AML-193 (cell line): Measurements from ENCODE around the gene ARHGAP8.

Source experiments
- DNase-seq, 2 experiments: peaks; one replicate each; lab custom pipeline; 2025; lab: John Stamatoyannopoulos, UW

Gene ARHGAP8

DNA sequence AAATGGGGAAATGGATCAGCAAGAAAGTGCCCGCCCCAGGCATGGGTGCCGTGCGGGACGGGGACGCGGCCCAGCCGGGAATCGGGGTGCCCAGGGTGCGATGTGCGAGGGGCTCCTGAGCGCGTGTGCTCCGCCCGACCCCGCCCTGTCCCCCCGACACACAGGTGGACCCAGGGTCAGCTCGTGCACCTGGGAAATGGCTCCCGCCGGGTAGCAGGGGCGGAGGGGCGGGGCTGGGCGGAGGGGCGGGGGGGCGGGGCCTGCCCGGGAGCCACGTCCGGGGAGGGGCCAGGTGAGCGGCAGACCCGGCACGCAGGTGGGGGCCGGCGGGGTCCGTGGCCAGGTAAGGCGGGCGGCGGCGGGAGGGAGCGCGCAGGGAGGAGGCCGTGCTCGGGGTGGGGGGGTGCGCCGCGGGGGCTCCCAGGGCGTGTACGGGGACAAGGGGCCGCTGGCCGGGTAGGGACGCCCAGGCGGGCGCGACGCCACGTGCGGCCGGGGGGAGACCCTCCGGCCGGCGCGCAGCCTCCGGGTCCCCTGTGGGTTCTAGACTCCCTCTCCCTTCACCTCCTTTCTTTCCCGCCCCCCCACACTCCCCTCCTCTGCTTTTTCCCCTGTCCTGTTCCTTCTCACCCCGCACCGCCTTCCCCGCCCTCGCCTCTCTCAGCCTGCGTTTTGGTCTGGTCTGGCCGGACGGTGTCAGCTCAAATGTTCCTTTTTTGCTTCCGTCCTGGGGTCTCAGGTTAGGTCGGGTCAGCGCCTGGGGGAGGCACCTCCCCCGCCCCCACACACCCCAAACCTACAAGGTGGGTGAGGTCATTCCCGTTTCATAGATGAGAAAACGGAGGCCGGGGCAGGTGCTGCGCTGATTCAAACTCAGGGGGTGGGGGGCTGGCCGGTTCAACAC is at the start of gene ARHGAP8:
TSS of gene ARHGAP8 (plus strand) at position 291 of the 904 bp plus-strand sequence. CDS start 33,953 bp downstream, outside the sequence.
- no peak for DNase-seq

DNA sequence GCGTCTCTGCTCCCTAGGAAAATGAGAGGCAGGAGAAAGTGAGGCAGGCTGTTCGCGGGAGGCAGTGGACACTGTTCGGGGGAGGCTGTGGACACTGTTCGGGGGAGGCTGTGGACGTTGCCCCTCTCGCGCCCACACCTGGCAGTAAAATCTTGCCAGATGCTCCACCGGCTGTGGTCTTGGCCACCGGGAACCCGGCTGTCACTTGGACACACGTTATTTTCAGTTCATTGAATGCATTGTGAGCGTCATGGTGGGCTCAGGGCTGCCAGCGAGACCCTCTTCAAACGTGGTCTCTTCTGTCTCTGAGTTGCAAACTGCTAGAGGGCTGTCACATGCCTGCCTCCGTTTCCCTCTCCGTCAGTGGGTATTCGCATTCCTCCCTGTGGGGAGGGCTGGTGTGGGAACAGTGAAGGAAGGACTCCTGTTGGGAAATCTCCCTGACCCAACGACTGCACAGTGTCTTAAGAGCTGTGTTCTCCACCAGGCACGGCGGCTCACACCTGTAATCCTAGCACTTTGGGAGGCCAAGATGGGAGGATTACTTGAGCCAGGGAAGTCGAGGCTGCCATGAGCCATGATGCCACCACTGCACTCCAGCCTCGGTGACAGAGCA is 49.0 kb upstream of the ARHGAP8 start:
- DNase-seq: no peak

DNA sequence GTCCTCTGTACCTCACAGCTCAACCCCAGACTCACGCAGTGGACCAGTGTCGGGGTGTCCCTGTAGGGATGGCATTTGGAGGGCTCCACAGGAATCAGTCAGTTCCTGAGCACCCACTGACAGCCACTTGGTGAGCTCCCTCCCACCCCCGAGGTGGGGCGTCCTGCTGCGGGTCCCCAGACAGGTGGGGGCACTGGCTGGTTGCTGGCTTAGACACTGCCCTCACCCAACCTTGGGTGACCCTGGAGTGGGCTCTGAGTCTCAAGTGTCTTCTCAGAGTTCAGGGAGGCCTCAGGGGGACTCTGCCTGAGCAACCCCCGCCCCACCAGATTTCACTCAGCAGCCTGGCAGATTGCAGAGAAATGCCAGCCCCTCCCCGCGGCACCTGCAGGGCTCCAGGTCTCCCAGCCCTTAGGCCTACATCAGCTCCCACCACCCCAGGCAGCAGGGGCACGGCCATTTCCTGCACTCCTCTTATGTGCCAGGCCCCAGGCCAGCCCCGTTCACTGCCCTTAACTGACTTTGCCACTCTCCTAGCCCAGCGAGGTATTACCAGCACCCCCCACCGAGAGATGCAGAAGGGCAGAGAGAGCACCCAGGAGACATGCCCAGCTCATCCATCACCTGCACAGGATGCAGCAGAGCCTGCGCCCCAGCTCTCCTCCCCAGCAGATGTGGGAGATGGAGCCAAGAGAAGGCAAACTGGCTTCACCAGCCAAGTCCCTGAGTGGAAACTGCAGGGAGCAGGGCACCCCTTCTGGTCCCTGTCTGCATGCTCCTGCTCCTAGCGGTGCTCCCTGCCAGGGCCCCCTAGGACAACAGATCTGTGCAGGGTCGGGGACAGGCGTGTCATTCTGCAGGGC is 48.0 kb upstream of the ARHGAP8 start:
- no peak for DNase-seq

DNA sequence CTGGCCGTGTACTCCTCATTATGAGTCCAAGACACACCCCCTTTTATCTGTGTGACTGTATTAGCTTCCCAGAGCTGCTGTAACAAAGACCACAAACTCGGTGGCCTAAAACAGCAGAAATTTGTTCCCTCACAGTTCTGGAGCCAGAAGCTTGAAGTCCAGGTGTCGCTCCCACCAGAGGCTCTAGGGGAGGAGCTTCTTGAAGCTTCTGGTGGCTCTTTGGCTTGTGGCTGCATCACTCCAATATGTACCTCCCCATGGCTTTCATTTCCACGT is 47.4 kb upstream of the ARHGAP8 start:
- no peak for DNase-seq

DNA sequence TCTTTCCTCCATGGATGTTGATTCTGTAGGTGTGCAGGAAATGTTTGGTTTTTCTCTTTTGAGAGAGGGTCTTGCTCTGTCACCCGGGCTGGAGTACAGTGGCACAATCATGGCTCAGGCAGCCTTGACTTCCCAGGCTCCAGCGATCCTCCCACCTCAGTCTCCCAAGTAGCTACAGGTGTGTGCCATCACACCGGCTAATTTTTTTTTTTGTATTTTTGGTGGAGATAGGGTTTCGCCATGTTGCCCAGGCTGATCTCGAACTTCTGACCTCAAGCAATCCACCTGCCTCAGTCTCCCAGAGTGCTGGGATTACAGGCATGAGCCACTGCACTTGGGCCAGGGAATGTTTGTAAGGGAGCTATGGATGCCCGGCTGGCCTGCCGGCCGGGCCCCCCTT is 45.9 kb upstream of the ARHGAP8 start:
- no peak for DNase-seq

DNA sequence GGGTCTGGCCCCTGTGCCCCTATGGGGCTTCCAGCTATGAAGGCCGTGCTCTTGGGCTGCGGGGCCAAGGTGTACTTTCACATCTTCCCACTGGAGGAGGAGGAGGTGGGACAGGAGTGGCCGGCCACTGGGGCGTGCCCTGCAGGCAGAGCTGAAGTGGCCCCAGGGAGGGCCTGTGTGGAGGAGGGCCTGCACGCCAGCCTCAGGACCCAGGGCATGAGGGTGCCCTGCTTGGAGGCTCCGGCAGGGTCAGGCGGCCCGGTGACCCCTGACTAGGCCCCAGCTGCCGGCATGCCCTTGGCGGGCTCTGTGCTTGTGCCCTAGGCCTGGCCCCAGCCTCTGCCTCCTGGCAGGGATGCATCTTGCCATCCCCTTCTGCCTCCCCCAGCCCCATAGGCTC is 45.2 kb upstream of the ARHGAP8 start:
- DNase-seq: no peak

DNA sequence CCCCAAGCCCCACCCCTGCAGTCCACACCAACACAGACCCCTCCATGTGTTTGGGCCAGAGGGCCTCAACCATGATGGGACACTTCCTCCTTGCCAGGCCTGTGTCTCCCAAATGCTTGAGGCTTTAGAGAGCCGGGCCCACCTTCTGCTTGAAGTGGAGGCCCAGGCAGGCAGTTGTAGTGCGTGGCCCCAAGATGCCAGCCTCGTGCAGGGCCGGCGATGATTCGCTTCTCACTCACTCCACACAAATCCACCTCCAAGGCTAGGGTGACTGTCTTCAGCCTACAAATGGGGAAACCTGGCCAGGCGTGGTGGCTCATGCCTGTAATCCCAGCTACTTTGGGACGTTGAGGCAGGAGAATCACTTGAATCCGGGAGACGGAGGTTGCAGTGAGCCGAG is 44.6 kb upstream of the ARHGAP8 start:
- DNase-seq: no peak

DNA sequence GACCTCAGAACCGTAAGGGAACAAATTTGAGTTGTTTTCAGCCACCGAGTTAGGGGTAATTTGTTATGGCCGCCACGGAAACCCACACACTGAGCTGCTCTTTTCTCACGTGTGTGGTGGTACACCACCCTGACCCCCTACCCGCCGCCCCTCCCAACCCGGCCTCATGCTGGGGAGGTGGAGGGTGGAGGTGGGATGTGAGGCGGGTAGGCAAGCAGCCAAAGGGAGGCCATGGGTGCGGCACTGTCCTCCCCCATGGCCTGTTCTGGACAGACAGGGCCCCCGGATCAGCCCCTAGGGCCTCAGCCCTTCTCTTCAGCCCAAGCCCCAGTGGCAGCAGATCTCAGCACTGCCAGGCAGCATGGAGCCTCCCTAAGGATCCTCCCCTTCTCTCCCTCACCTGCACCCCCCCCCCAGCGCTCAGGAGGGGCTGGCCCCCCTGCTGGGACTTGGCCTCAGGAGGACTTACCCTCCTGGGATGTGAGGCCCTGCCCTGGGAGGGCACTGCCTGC is 42.4 kb upstream of the ARHGAP8 start:
- no peak for DNase-seq

DNA sequence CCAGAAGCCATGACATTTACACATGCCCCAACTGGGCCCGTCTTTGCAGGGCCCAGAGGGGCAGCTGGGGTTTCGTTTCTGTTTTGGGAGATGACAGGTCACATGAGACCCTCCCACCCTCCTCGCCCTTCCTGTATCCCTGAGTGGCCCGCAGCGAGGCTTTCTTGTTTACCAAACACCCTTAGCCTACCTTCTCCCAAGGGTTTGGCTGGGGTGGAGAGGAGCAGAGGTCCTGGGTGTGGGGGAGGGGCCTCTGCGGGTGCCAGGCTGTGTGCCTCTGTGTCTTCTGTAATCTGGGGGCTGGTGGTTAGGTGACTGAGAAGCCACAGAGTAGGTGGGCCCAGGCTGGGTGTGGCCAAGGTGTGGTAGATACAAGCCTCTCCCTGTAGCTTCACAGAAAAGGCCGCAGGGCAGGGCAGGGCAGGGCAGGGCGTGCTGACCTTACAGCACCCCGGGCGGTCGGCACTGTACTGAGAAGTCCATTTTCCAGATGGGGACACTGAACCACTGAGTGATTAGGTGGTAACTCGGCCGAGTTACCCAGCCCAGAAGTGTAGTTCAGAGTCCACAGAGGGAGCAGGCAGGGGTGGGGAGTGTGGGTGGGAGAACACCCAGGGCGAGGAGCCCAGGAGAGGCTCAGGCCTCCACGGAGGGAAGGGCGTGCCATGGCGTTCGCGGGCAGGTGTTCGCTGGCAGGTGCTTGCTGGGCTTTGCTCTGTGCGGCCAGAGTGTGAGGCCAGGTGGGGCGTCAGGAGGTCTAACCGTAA is 41.7 kb upstream of the ARHGAP8 start:
- no peak for DNase-seq

DNA sequence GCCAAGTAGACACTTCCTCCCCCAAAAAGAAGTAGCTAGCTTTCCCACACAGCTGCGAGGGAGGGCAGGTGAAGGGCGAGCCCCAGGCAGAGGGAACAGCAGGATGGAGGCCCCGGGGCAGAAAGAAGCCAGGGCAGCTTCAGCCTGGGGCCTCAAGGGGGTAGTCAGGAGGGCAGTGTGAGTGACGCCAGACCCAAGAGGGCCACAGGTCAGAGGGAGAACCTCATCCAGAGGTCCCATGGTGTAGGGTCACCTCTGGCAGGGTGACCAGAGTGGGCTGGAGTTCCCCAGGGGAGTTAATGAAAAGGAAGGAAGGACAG is 41.2 kb upstream of the ARHGAP8 start:
- no peak for DNase-seq

DNA sequence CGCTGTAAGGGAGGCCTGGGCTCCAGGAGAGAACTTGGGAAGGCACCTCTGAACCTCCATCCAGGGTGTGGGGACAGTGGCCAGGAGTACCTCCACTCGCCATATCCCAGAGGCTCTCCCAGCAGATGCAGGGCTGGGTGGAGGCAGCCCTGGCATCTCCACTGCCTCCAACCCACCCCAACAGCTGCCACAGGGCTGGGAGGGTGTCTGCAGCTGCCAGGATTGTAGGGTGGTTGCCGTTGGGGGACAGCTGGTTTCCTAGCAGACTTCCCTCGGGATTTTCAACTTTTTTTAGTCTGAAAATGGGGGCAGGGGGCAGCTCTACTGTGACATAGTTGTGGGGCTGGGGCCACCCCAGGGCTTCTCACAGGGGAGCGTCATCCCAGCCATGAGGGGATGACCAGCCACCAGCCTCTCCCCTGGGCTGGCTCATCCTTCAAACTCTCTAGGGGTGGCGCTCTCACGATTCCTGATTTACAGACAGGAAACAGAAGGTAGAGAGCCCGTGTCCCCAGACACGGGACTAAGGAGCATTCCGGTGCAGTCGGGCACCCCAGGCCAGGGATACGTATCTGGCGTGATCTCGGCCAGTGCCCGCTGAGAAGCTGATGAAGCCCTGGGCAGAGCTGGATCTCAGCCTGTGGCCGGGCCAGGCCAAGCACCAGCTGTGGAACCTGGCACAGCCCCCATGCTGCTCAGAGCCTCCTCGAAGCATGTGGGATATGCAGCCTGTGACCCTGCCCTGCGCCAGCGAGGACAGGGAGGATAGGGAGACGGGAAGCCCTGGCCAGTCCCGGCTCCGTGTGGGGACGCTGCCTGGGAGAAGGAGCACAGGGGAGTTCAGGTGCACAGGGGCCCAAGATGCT is 40.5 kb upstream of the ARHGAP8 start:
- no peak for DNase-seq

DNA sequence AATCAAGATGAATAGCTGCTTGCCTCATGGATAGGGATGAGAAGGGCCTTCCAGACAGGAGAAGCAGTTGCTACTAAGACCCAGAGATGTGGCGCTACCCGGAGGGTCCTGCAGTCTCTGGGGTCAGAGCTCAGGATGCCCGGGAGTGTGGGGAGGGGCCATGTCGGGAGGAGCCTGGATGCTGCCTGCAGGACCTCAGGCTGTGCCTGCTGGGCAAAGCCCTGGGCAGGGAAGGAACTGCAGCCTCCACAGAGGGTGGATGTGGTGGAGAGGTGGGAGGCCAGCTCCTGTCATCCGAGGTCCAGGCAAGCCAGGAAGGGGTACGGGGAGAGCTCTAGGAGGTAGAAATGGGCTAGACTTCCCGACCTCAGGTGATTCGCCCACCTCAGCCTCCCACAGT is 39.4 kb upstream of the ARHGAP8 start:
- no peak for DNase-seq

DNA sequence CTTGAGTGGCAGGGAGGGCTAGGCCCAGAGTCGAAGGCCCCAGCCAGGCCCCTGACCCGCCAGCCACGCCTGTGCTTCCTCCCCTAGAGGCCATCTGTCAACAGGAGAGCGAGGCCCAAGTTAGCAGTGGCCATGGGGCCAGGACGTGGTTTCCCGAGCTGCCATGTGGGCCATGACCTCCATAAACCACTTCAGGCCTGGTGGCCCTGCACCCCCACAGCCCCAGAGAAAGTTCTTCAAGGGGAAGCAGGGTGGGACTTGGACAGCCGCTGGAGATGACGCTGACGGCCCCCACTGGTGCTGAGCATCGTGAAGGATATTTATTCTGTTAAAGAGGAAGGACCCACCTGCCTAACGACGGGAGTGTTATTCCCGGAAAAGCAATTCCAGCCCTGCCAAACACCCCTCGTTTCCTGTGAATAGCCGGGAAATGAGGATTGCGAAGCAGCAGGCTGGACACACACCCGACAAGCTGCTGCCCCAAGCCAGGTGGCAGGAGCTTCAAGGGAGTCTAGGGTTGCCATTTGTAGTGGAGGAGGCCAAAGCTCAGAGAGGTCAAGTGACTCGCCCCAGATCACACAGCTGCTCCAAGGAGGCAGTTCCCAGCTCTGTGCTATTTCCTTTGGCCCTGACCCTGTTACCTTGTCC is 37.5 kb upstream of the ARHGAP8 start:
- DNase-seq: no peak

DNA sequence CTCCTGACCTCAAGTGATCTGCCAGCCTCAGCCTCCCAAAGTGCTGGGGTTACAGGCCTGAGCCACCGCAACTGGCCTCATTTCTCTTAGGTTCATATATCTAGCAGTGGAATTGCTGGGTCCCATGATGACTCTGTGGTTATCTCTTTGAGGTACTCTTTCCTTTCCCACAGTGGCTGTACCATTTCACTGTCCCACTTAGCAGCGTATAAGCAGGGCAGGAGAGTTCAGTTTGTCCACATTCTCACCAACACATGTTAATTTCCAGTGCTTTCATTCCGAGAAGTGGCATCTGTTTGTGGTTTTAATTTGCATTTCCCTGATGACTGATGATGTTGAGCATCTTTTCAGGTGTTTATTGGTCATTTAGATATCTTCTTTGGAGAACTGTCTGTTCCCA is 34.0 kb upstream of the ARHGAP8 start:
- no peak for DNase-seq

DNA sequence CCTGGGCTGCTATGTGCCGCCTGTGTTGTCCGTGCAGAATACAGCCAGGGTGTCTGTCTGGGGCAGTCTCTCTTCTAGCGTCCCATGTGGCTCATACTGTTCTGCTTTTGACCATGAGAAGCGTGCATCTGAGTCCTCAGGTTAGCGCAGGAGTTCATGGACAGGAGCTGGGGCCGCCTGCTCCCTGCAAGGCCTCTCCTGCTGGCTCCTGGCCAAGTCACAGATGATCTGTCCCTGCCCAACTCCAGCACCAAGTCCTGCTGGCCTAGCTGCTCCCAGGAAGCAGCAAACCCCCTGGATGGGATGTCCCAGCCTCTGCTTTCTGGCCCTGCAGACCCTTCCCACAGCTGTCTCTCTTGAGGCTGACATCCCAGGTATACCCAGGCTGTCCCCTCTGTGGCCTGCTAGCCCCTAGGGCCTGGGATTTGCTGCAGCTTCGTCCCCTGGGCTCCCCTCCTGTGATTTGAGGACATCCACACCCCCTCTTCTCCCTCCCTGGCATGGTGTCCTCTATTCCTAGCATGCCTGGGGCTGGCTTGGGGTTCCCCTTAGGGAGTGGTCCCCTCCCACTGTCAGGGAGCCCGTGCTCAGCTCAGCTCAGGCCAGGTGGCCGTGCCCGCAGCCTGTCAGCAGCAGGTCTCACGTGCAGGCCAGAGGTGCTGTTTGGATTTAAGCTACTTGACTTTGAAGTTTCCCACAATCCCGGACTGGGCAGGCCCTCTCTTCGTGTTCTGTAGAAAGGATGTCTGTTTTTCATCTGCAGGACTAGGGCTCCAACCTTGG is 32.6 kb upstream of the ARHGAP8 start:
- DNase-seq: no peak

DNA sequence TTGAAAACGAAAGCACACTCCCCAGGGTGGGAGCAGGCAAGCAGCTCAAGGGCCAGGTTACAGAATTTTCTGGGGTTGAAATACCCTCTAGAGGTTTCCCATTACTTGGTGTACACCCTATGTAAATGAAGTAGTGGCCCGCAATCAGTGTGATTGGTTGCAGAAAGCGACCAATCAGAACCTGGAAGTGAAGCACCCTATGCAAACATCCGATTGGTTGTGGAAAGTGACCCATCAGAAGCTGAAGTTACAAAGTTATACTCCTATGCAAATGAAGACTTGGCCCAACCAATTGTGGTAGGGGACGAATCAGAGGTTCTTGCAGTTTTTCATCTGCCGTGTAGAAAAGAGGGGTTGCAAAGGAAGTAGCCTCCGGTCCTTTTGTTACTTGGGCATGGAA is 31.2 kb upstream of the ARHGAP8 start:
- DNase-seq: no peak

DNA sequence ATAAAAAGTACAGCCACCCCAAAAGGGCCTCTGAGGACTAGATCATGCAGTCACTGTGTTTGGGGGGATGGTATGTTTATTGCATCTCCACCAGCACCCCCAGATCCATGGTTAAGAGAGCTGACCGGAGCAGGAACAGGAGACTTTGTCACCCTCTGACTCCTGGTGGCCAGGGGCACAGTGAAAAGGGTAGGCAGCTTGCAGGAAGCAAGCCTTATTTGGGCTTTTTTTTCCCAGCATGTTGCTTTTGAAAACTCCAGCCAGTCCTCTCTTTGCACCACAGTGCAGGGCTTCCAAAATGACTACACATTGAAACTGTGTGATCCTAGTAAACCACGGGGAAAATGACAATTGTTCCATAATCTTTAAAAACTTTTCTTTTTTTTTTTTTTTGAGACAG is 29.8 kb upstream of the ARHGAP8 start:
- DNase-seq: no peak

DNA sequence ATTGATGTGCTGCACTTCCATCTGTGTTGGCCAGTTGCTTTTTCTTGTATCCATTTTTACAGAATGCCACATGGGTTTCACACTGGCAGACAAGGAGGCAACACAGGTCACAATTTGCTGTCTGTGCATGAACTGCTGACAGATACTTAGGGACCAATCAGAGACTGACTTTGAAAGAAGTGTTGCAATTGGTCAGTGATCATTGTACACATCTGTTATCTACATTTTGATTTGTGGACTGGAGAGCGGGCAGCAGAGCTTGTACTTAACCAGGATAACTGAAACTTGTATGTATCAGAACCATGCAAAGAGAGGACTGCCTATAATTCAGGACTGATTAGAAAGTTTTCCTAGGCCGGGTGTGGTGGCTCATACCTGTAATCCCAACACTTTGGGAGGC is 28.6 kb upstream of the ARHGAP8 start:
- DNase-seq: no peak

DNA sequence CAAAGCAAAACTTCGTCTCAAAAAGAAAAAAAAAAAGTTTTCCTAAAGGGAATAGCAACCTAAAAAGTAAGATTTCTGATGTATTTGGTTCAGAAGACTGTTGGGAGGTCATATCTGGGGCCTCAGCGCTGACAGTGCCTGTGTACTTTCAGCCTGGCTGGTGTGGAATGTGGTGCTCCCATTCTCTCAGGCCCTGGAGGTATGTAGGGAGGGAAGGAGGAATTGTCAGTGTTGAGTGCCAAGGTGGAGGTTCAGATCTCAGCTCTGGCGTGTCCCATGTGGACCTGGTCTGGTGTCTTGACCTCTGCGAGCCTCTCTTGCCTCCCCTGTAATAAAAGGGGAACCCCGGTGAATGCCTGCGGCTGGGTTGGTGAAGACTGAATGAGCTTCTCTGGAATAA is 28.0 kb upstream of the ARHGAP8 start:
- no peak for DNase-seq

DNA sequence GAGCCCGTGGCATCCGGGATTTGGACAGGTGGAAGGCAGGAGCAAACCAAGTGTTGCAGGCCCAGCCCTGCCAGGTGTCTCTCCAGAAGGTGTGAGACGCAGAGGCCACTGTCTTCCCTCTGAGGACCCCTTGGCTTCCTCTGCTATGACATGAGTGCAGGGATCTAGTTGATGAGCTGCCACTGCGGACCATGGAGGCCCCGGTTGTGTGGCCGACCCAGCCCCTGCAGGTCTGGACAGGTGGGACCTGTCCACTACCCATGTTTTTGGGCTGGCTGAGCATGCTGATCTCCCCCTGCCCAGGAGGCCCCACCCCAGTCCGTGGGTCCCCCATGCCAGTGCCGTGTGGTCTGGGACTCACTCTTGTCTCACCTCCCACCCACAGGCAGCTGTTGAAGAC is 27.5 kb upstream of the ARHGAP8 start:
- no peak for DNase-seq
